ENCODE data around the gene PLXNB1.

PLXNB1 gene

GRCh38 chr3:48416546-48416945 lies 13.3 kb downstream of the PLXNB1 start:
- DNase-seq = no peak

DNA sequence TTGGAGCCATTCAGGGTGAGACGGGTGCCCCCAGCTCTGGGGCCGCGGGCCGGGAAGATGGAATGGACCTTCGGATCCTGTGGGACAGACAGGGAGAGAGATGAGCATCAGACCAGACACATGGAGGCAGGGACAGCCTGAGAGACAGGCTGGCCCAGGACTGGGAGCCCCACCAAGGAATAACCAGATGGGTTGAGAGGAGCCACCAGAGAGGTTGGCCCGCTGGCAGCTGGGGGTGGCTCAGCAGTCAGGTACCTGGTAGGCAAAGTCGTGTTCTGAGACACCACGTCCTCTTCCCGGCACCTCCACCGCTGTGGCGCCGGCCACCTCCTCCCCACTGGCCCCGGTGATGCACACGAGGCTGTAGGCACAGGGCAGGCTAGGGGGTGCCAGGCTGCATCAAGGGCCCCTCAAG lies 13.8 kb downstream of the PLXNB1 start:
- no peak for DNase-seq

DNA sequence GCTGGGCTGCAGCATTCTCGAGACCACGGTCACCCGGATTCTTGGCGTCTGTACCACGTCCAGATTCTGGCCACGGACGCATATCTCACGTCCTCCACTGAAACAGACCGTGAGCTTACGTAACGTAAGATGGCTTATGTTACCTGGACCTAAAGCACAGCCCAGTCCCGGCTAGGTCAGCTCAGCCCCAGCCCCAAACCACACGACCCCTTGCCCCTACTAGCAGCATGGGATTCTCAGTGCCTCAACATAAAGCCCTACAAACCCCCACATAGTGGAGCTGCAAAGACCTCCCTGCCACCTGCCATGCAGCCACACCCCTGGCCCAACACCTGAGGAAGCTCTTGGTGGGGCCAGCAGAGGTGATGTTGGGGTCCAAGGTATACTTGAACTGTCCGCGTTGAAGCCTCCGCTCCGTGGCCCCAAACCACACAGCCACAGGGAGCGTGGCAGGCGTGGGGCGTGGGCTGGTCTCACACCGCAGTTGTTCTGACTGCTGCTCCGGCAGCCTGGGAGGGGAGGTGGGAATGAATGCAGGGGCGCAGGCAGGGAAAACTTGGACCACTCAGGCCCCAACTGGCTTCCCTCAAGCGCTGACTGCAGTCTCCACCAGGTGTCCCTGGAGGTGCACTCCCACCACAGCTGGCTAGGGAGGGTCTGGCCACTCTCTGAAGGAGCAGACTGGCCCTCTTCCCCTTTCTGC lies 14.5 kb downstream of the PLXNB1 start:
- no peak for DNase-seq

DNA sequence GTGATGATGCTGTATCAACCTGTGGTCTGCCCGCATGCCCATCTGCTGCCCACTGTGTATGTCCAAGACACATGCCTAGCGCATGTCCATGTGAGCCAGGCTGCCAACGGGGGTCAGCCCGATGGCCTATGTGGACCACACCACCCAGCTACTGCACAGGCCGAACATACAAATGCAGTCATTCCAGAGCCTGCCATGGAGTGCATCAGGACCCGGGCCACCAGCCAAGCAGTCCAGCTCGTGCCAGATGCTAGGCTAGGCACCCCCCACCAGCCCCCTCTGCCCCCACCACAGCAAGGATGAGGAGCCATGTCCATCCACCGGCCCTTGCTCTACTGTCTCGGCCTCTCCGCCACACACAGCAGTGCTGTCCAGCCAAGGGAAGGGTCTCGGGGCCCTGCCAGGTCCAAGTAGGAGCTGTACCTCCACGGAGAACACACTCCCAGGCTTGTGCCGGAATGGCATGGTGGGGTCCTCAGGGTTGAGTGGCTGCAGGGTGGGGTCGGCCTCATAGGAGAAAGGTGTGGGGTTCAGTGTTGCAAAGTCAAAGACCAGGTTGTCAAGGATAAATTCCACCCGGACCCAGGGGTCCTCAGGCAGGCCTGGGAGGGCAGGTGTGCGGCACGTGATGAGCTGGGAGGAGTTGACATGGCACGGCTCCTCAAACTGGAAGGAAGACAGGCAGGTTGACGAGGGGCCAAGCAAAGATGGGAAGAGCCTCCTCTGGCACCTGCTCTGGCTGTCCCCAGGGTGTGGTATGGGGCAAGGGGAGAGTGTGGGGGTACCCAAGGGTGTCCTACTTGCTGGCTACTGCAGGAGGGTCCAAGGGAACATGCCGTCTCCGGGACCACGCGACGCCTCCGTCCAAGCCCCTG lies 15.3 kb downstream of the PLXNB1 start:
- DNase-seq = no peak

DNA sequence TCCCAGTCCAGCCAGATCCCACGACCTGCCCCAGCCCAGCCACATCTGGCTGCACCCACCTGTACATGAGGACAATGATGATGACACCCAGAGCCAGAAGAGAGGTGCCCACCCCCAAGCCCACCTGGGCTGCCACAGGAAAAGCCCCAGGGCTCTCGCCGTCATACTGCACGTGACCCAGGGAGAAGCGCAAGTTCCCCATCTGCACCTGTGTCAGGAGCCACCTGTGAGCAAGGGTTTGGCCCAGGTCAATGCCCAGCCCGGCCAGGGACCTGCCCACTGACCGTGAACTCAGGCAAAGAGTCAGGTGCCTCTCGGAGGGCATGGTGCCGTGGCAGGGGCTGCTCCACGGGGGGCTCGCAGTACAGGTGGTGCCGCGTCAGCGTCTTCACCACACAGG lies 16.3 kb downstream of the PLXNB1 start:
- DNase-seq = no peak

DNA sequence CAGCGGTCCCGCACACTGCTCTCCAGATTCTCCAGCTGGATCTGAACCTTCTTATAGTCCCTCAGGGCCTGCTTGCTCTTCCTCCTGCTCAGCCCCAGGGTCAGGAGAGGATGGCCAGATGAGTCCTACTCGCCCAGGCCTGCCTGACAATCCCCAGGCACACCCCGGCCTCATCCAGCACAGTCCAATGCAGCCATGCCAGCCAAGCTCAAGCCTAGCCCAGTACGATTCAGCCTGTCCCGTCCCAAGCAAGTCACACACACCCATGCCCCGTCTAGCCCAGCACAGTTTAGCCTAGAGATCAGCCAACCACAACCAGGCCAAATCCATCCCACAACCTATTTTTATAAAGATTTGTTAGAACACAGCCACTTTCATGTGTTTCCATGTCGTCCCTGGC lies 16.8 kb downstream of the PLXNB1 start:
- DNase-seq = no peak

DNA sequence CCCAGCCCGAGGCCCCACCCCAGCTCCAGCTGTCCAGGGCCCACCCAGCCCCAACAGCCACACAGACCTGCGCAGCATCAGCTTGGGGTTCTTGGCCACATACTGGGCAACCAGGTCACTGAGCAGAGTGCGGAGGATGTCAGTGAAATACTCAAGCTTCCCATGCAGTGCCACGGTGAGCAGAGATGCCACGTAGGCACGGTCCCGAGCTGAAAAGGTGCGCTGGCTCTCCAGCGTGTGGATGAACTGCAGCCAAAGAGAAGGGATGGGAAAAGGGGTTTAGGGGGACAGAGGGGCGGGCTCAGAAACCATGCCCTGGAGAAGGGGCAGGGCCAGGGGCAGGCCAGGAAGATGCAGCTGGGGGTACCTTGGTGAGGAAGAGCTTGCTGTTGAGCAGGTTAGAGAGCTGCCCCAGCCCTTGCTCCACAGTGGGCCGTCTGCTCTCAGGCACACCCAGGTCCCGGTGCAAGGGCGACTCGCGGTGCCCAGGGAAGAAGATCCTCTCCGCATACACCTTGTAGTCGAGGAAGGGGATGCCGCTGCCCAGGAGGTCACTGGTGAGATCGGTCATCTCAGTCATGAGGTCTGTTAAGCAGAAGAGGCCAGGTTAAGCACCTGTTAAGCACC lies 17.4 kb downstream of the PLXNB1 start:
- DNase-seq = no peak

DNA sequence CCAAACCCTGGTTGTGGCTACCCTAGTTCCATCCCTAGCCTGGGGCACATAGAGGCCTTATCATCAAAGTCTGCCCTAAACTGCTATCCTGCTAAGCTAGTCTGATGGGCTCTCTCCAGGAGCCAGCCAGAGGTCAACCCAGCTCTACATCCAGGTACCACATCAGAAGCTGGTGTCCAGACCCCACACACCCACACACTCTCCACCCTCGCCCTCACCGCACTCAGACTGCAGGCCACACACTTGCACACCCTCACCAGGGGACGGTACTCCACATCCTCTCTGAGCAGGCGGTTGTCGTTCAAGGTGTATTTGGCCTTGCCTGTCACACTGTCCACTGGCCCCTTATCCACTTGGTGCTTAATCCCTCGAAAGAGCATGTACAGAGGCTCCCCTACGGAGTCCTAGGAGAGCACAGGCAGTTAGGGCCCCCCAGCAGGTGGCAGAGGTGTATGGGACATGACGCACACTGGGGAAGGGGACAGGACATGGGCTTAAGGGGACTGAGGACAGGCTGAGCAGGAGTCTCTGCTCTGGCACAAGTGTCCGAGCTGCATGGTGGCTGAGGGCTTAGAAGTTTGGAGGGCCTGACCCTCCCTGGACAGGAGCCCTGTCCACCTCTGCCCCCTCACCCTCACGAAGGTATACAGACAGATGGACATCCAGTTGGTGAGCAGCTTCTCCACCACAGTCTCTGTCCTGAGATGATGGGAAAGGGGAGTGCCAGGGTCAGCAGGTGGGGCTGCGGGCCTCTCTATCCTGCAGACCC lies 18.1 kb downstream of the PLXNB1 start:
- no peak for DNase-seq

- DNase-seq = no peak
Measured at GRCh38 chr3:48411041-48411588, 18.8 kb downstream of the PLXNB1 start.

GRCh38 chr3:48410205-48411040 lies 19.5 kb downstream of the PLXNB1 start:
- no peak for DNase-seq

- DNase-seq = no peak
Measured at GRCh38 chr3:48409291-48410201, 20.3 kb downstream of the PLXNB1 start.

DNA sequence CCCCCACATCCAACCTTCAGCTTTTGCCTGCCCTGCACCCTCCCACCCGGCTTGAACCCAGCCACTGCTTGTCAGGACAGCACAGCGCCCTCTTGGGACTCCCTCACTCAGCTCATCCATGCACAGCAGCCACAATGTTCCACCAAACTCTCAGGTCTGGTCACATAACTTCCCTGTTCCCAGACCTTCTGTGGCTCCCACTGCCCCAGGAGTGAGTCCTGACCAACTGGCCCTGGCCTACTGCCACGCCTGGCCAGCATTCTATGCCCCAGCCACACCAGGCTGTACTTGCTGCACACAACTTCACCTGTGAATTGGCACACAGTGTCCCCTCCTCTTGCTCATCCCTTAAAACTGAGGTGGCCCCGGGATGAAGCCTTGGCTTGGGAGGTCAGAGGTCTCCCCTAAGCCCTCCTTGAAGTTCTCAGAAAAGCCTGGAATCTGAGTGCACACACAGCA lies 21.0 kb downstream of the PLXNB1 start:
- DNase-seq = no peak

GRCh38 chr3:48407542-48408099 lies 22.3 kb downstream of the PLXNB1 start:
- no peak for DNase-seq

DNA sequence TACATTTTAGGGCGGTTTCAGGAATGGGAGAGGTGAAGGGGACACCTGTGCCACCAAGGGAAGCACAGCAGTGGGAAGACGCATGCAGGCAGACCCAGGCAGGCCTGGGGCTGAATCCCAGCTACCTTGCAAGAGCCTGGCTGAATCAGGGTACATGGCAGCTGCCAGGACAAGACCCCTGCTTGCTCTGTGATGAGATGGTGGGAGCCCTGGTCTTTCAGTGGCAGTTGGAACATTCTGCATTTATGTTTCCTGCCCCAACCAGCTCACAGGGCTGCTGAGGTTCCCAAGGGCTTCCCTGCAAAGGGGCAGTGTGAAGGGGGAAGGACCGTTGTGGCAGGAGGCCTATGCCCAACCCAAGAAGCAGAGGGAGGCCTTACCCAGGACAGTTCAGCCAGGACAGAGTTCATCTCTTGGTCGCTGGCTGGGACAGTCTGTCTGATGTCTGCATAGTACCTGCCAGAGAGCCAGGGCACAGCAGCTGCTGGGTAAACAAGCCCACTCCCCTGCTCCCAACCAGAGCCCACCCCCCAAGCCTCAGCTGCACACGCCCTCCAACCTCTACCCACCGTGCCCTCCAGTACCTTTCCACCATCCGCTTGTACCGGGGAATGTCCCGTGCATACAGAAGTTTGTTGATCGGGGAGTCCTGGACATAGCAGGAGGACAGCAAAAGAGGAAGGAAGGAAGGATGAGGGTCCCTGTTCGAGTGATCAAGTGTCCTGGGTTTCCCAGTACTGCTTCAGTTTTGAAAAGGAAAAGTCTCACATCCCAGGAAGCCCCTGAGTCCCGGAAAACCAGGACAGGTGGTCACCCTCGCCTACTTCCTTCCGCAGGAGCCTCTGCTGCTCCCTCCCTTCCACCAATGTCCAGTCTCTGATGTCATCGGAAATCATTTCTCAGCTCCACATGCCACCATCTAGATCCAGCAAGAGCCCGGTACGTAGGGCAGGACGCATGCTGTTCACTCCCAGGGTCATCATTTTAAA lies 23.1 kb downstream of the PLXNB1 start:
- DNase-seq = no peak

DNA sequence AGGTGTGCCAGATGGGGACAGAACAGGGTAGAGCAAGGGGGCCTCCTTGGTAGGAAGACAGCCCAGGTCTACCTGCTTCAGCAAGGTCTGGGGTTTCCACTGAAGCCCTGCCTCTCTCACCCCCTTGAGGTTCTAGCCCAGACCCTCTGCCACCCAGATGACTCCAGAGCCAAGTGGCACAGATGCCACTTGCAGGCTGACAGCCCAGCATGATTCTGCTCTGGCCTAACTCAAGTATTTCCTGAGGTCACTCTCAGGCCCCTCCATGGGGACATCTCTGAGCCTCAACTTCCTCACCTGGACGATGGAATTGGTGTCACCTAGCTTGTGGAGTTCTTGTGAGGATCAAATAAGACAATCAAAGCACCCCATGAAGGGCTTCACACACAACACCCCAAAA lies 23.9 kb downstream of the PLXNB1 start:
- DNase-seq = no peak

DNA sequence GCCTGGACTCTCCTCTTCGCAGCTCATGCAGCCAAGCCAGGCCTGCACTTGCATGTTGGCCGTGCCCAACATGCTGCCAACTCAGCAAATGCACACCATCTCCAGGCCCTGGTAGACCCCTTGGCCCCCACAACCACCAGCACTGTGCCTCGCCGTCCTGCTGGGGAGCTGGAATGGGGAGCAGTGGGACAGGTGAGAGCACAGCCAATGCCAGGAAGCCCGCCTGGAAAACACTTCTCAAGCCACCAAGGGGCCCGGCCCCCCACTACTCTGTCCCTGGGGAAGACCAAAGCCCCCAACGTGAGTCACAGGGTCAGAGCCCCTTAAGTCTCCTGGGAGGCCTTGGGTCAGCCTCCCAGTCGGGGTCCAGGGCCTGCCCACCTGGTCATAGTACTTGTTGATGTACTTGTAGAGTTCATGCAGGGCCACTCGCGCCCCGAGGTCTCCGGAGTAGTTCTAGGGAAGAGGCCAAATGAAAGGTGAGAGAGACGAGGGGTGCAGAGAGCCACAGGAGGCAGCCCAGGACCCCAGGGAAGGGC lies 24.5 kb downstream of the PLXNB1 start:
- no peak for DNase-seq

DNA sequence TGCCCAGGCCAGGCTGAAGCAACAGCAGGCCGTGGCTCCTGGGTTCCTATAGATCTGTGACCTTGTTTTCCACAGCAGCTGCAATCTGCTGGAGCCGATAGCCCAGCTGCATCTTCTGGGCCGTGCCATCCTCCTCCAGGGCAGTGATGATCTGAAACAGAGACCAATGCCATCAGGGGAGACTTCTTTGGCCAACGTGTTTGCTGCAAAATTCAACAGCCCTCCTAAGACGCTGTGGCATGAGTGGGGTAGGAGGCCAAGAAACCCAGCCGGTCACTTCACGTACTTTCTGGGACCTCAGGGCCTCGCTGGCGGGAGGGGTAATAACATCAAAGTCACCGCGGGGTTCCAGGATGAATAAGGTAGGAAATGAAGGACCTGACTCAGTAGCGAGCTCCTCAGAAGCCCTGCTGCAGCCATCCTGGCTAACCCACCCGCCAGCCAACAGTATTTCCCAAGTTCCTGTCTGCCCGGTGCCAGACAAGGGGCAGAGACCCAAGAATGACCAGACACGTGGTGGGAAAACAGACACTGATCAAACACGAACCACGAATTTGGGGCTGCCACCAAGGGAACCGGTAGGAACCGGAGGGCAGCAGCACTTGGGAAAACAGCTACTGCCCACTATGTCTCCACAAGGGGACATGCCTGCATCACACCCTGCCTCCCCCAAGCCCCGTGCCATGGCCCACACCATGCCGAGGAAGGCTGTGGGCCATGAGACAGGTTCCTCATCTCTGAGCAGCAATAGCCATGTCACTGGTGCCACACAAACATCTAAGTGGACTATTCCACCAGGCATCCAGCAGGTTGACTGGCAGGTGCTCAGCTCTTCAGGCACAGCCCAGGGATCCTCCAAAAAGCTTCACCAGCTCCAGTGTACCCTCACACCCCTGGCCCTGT lies 25.2 kb downstream of the PLXNB1 start:
- DNase-seq = no peak

All from DMS79 treated with DMSO at 0.1 percent for 48 hours (cell line).